HG03025 (cell line): ENCODE results near the gene CXorf38.
A peak's percentile ranks its signal among the peaks of the same experiment; 100 is the strongest.

Experiments
- ATAC-seq: cut with Tn5 transposase; IDR thresholded peaks from one replicate; pipeline ENCODE4 v1.9.1; 2021; ENCODE audit warnings: mild to moderate bottlenecking, moderate library complexity; ENCODE audit not compliant: unreplicated experiment, low FRiP score

CXorf38 gene

GRCh38 chrX:40647307-40648197, at the start of gene CXorf38:
Gene CXorf38 (minus strand): TSS chrX:40647561. CDS start chrX:40647520, 41 bp downstream.
- peak; percentile 76 for ATAC-seq

GRCh38 chrX:40694802-40695201, 47.4 kb upstream of the CXorf38 start:
- ATAC-seq: no peak

- ATAC-seq: no peak
These were observed 41.6 kb upstream of the CXorf38 start for GRCh38 chrX:40688929-40689328.

GRCh38 chrX:40687169-40687568, 39.8 kb upstream of the CXorf38 start:
- ATAC-seq: no peak

- ATAC-seq: no peak
These were observed 38.1 kb upstream of the CXorf38 start for GRCh38 chrX:40685362-40685918.

GRCh38 chrX:40684092-40684491, 36.7 kb upstream of the CXorf38 start:
- ATAC-seq: no peak

GRCh38 chrX:40683245-40683644, 35.9 kb upstream of the CXorf38 start:
- no peak for ATAC-seq

- no peak for ATAC-seq
These were observed 23.8 kb upstream of the CXorf38 start for GRCh38 chrX:40671126-40671525.

- ATAC-seq: no peak
These were observed 16.7 kb upstream of the CXorf38 start for GRCh38 chrX:40663880-40664630.

GRCh38 chrX:40663078-40663740, 15.8 kb upstream of the CXorf38 start:
- ATAC-seq: no peak

GRCh38 chrX:40661489-40661888, 14.1 kb upstream of the CXorf38 start:
- ATAC-seq: no peak

- ATAC-seq: no peak
These were observed 13.0 kb upstream of the CXorf38 start for GRCh38 chrX:40660381-40660780.

- no peak for ATAC-seq
These were observed 6.2 kb upstream of the CXorf38 start for GRCh38 chrX:40653535-40653934.

GRCh38 chrX:40652664-40653063, 5.3 kb upstream of the CXorf38 start:
- no peak for ATAC-seq

- no peak for ATAC-seq
These were observed 4.4 kb upstream of the CXorf38 start for GRCh38 chrX:40651620-40652223.

- peak; percentile 16 for ATAC-seq
These were observed 663 bp downstream of the CXorf38 start for GRCh38 chrX:40646489-40647306.

- peak; percentile 38 for ATAC-seq
These were observed 2.5 kb downstream of the CXorf38 start for GRCh38 chrX:40644821-40645358.

- no peak for ATAC-seq
These were observed 3.2 kb downstream of the CXorf38 start for GRCh38 chrX:40644176-40644575.

GRCh38 chrX:40637687-40638086, 9.7 kb downstream of the CXorf38 start:
- no peak for ATAC-seq
